Measurements from ENCODE around the gene CACNA2D4.

The CACNA2D4 gene

GRCh38 chr12:1842905-1843640 lies 75.4 kb downstream of the CACNA2D4 start:
- DNase-seq, result no peak

GRCh38 chr12:1842183-1842904 lies 76.1 kb downstream of the CACNA2D4 start:
- DNase-seq, result no peak

- DNase-seq, result no peak
These were observed 76.8 kb downstream of the CACNA2D4 start for GRCh38 chr12:1841586-1842182.

GRCh38 chr12:1840981-1841425 lies 77.4 kb downstream of the CACNA2D4 start:
- DNase-seq, result no peak

- DNase-seq, result no peak
These were observed 78.2 kb downstream of the CACNA2D4 start for GRCh38 chr12:1839956-1840951.

- no peak for DNase-seq
These were observed 79.0 kb downstream of the CACNA2D4 start for GRCh38 chr12:1839464-1839863.

- no peak for DNase-seq
These were observed 79.5 kb downstream of the CACNA2D4 start for GRCh38 chr12:1838994-1839365.

GRCh38 chr12:1838205-1838993 lies 80.1 kb downstream of the CACNA2D4 start:
- DNase-seq, result no peak

- no peak for DNase-seq
These were observed 80.8 kb downstream of the CACNA2D4 start for GRCh38 chr12:1837541-1838204.

- DNase-seq, result no peak
These were observed 81.5 kb downstream of the CACNA2D4 start for GRCh38 chr12:1836854-1837421.

GRCh38 chr12:1836241-1836803 lies 82.1 kb downstream of the CACNA2D4 start:
- DNase-seq, result no peak

GRCh38 chr12:1835211-1836131 lies 83.0 kb downstream of the CACNA2D4 start:
- no peak for DNase-seq

GRCh38 chr12:1834186-1834925 lies 84.1 kb downstream of the CACNA2D4 start:
- no peak for DNase-seq

GRCh38 chr12:1833596-1834028 lies 84.8 kb downstream of the CACNA2D4 start:
- no peak for DNase-seq

GRCh38 chr12:1832801-1833595 lies 85.5 kb downstream of the CACNA2D4 start:
- DNase-seq, result no peak

GRCh38 chr12:1830981-1831963 lies 87.2 kb downstream of the CACNA2D4 start:
- peak in 1 of 2 experiments; percentile 16 for DNase-seq
